Stimulated activated CD8-positive, alpha-beta memory T cell treated with anti-CD3 and anti-CD28 coated beads, Interleukin-15, amount 100 ng/mL, for 1 hour (primary cell): ENCODE data around the gene UBE2H.
"Not testable (repeated sequence)": the region's sequence is repeated elsewhere in the genome, so short reads cannot be mapped to it uniquely, and the experiment has no call there.

Experiments
- DNase-seq: peaks from one replicate; pipeline ENCODE4 v3.0.0-alpha.2; 2020; ENCODE audit warnings: low read depth

Gene UBE2H

DNA sequence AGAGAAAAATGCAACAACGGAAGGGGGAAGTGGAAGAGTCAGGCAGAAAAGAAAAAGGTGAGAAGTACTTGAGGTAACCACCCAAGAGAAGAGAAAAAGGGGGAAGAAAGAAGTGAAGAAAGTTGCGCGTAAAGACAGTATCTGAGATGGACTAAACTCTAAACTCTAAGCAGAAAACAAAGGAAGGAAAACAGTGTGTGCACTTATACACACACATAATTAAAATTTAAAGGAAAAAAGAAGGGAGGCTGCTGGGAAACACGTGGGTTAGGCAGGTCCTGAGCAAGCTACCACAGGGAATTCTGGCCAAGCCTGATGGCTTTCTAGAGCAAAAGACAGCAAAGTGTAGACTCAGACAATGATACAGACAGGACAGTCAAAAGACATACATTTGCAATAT is 78.0 kb downstream of the UBE2H start:
- no peak for DNase-seq

DNA sequence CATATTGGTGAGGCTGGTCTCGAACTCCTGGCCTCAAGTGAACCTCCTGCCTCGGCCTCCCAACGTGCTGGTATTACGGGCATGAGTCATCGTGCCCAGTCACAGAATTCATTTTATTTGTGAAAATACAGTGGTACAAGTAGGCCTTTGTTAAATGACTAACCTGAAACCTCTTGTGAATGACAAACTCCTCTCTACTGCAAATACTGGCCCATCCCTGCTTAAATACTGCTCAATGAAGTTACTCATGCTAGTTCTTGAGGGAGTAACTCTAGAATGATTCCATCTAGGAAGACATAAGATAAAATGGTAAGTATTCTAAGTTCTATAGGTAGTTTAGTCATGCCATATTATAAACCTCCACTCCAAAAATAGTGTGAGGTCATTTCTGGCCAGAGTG is 80.7 kb downstream of the UBE2H start:
- DNase-seq = no peak

- no peak for DNase-seq
These were observed 82.1 kb downstream of the UBE2H start for GRCh38 chr7:129870668-129871067.

- no peak for DNase-seq
These were observed 86.5 kb downstream of the UBE2H start for GRCh38 chr7:129866251-129866650.

DNA sequence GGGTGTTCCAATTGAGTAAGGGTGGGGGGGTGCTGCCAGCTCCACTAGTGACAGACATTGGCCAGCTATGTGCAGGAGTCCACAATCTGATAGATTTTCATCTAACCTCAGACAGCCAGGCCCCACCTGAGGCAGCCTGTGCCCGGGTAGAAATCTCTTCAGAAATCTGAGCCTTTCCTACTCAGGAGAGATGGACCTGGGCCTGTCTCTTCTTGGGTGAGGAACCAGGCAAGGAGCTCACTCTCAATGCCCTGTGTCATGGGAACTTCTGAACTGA is 86.9 kb downstream of the UBE2H start:
- DNase-seq = no peak

GRCh38 chr7:129865093-129865924 is 87.5 kb downstream of the UBE2H start:
- DNase-seq = no peak

- not testable (repeated sequence) for DNase-seq
These were observed 88.1 kb downstream of the UBE2H start for GRCh38 chr7:129864676-129865075.

DNA sequence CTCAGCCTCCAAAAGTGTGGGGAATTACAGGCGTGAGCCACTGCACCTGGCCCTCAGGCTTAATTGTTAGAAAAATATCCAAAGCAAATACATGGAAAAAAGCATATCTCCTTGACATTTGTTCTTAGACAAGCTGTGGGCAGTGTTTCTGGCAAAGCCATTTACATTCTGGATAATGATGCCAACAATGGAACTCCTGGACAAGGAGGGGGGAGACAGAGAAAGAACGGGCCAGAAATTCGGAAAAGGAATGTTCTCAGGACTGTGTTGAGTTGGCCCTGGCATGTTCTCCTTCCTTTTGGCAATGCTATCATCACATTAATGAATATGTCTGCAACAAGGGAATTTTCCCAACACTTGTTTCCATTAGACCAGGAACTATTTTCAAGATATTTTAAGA is 88.7 kb downstream of the UBE2H start:
- DNase-seq = no peak

DNA sequence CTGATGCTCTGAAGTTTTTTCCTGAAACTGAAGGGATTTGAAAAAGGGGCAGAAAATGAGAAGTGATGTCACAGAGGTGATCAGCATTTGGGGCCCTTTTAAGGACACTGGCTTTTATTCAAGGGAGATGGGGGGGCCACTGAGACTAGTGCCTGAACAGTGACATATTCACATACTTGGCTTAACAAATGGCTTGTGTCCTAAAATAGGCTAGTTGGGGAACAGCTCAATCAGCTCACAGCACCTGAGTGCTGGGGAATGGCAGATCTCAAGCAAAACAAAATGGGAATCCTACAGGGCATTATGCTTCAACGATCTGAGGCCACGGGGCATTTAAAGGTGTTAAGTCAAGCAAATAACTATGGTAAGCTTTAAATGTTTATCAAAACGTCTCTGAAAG is 90.1 kb downstream of the UBE2H start:
- DNase-seq = no peak

DNA sequence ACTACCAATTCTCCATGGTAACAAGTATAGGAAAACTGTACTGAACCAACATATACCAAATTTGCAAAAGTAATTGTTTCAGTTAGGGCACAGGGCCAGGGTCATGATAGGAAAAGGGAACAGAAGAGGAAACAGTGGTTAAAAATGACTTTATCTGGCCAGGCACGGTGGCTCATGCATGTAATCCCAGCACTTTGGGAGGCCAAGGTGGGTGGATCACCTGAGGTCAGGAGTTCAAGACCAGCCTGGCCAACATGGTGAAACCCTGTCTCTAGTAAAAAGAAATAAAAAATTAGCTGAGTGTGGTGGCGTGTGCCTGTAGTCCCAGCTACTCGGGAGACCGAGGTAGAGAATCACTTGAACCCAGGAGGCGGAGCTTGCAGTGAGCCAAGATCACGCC is 92.0 kb downstream of the UBE2H start:
- DNase-seq = not testable (repeated sequence)

GRCh38 chr7:129859183-129859582 is 93.6 kb downstream of the UBE2H start:
- DNase-seq = no peak

- no peak for DNase-seq
These were observed 94.3 kb downstream of the UBE2H start for GRCh38 chr7:129858490-129858889.

DNA sequence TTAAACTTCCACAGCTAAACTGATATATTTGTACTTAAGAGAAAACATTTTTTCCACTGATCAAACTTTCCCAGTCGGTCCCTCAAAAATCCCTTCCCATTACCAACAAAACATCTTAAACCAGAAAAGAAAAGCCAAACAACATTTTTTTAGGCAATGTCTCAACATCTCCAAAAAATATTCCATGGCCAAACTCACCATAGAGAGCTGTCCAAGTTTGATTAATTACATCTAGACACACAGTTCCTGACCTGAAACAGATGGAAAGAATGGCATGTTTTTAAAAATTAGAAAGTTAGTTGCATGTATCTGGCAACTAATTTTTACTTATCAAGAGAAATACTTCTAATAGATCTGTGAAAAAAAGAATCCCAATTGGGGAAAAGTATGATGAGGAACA is 95.4 kb downstream of the UBE2H start:
- DNase-seq = no peak

- no peak for DNase-seq
These were observed 96.6 kb downstream of the UBE2H start for GRCh38 chr7:129855935-129856717.

- DNase-seq = no peak
These were observed 97.5 kb downstream of the UBE2H start for GRCh38 chr7:129855234-129855673.

- no peak for DNase-seq
These were observed 98.4 kb downstream of the UBE2H start for GRCh38 chr7:129854401-129854800.

GRCh38 chr7:129853661-129854268 is 99.0 kb downstream of the UBE2H start:
- DNase-seq = no peak

DNA sequence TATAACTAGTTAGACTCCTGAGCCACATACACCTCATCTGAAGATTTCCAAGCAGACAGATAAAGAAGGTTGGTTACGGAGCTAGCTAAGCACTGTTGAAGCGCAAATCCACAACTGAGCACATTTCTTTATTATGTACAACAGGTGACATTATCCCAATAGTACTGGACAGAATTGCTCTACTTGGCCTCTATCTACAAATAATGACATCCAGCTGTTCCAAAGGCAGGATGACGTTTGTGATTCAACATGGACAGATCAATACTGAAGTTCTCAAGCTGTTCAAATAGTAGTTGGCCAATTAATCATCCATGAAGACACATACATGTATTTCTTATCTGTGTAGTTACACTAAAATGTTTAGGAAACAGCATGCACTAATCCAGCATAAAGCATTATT is 101.0 kb downstream of the UBE2H start:
- DNase-seq = no peak

GRCh38 chr7:129851174-129851573 is 101.6 kb downstream of the UBE2H start:
- DNase-seq = no peak

GRCh38 chr7:129848436-129848835 is 104.3 kb downstream of the UBE2H start:
- DNase-seq = no peak

DNA sequence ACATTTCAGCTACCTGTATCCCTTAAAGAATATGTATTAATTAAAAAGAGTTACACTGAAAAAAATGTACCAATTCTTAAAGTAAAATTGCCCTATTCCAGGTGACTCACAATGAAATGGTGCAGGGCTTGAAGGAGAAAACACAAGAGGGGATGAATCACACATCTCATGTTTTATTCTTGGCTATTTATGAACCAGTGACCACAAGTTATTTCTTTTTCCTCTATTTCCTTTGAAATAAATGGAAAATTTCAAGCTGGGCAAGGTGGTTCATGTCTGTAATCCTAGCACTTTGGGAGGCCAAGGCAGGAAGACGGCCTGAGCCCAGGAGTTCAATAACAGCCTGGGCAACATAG is 106.8 kb downstream of the UBE2H start:
- no peak for DNase-seq

DNA sequence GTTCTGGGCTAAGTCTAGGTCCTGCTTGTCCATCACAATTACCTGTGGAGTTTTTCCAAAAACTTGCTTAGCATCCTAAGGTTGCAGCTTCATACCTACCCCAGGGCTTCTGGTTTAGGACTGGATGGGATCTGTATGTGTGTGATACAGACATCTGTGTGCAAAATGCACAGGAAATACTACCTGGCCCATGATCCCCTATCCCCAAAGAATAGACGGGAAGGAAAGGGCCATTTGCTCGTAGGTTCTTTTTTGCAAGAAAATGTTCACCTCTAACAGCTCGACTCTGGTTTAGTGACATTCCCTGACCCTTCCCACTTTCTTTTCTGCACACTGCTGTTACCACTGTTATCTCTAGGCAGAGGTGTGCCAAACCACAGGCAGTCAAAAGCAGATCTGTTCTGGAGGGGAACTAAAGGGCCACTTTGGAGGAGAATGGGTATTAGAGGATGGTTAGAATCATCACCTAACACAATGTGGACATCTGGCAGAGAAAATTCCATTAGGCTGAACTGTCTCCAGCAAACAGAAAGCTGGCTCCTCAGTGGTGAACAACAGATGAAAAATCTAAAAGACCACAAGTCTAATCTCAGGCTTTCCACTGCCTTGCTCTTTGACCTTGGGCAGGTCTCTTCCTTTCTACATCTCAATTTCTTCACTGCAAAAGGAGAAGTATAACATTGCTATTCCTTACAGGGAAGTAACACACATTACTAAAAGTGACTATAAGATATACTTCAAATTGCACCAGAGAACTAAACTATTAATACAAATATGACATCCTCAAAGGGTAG is 107.4 kb downstream of the UBE2H start:
- DNase-seq = no peak
